ENCODE data around the gene NLRC4. TPM values are rescaled to one million over a fixed set of nuclear protein-coding genes. Genes with fewer than 3 reads are reported as not detected.
"Not testable (repeated sequence)": the region's sequence is repeated elsewhere in the genome, so short reads cannot be mapped to it uniquely, and the experiment has no call there.

The NLRC4 gene
- total RNA-seq, 1 experiment from 2014 or later, result not detected

GRCh38 chr2:32222966-32223365 lies 41.7 kb downstream of the NLRC4 start:
- H3K4me3 ChIP-seq, result no peak overlapping the region
- no peaks in the 10 kb centered on the region for H3K9me3 ChIP-seq (replicated peaks)
- peaks cover 50% of the 10 kb centered on the region for H3K36me3 ChIP-seq
- H3K4me1 ChIP-seq, result no peaks in the 10 kb centered on the region
- no peaks in the 10 kb centered on the region for H3K27me3 ChIP-seq
- no peak for DNase-seq
- no peak overlapping the region for H3K27ac ChIP-seq

GRCh38 chr2:32220445-32220844 lies 44.2 kb downstream of the NLRC4 start:
- H3K4me3 ChIP-seq, result no peak overlapping the region
- H3K4me1 ChIP-seq, result no peaks in the 10 kb centered on the region
- no peaks in the 10 kb centered on the region for H3K27me3 ChIP-seq
- H3K36me3 ChIP-seq, result peaks cover 56% of the 10 kb centered on the region
- no peak overlapping the region for H3K27ac ChIP-seq
- no peaks in the 10 kb centered on the region for H3K9me3 ChIP-seq (replicated peaks)
- no peak for DNase-seq

- Histone ChIP-seq H3K4me1 (no peaks in the 10 kb centered on the region), H3K4me3 (no peak overlapping the region), H3K36me3 (peaks cover 54% of the 10 kb centered on the region), H3K9me3 (replicated peaks) (no peaks in the 10 kb centered on the region), H3K27me3 (no peaks in the 10 kb centered on the region), H3K27ac (no peak overlapping the region)
- DNase-seq, result no peak
Observed at GRCh38 chr2:32212295-32212694, 52.4 kb downstream of the NLRC4 start.

- 0 out of 2 replicates have a peak, but pooled peaks cover 5% of the 10 kb centered on the region for H3K4me1 ChIP-seq
- H3K4me3 ChIP-seq, result no peak overlapping the region
Observed at GRCh38 chr2:32210767-32211408, 53.8 kb downstream of the NLRC4 start.

GRCh38 chr2:32203428-32203827 lies 61.3 kb downstream of the NLRC4 start:
- H3K27ac ChIP-seq; H3K4me3 ChIP-seq; H3K27me3 ChIP-seq; H3K9me3 ChIP-seq (replicated peaks); H3K4me1 ChIP-seq: not testable (repeated sequence)
- peak in 1 of 2 experiments; percentile 26 for DNase-seq
- H3K36me3 ChIP-seq, result peaks cover 39% of the 10 kb centered on the region

More at GRCh38 chr2:32210767-32211408, 53.8 kb downstream of the NLRC4 start:
- DNase-seq, result no peak
- Histone ChIP-seq H3K9me3 (replicated peaks) (no peaks in the 10 kb centered on the region), H3K36me3 (peaks cover 47% of the 10 kb centered on the region), H3K27me3 (no peaks in the 10 kb centered on the region), H3K27ac (no peak overlapping the region)

GRCh38 chr2:32200814-32201213 lies 63.9 kb downstream of the NLRC4 start:
- Histone ChIP-seq H3K36me3 (peaks cover 53% of the 10 kb centered on the region), H3K4me1 (no peaks in the 10 kb centered on the region), H3K27ac (no peak overlapping the region), H3K27me3 (no peaks in the 10 kb centered on the region), H3K4me3 (no peak overlapping the region), H3K9me3 (replicated peaks) (no peaks in the 10 kb centered on the region)
- no peak for DNase-seq

- Histone ChIP-seq H3K27ac (no peak overlapping the region), H3K36me3 (peaks cover 35% of the 10 kb centered on the region), H3K4me3 (no peak overlapping the region), H3K4me1 (peaks cover 5% of the 10 kb centered on the region), H3K27me3 (no peaks in the 10 kb centered on the region), H3K9me3 (replicated peaks) (no peaks in the 10 kb centered on the region)
- no peak for DNase-seq
Observed at GRCh38 chr2:32192418-32192817, 72.3 kb downstream of the NLRC4 start.

GRCh38 chr2:32189011-32189410 lies 75.7 kb downstream of the NLRC4 start:
- Histone ChIP-seq H3K27me3 (no peaks in the 10 kb centered on the region), H3K4me3 (no peak overlapping the region), H3K36me3 (peaks cover 41% of the 10 kb centered on the region), H3K27ac (no peak overlapping the region), H3K9me3 (replicated peaks) (no peaks in the 10 kb centered on the region), H3K4me1 (peaks cover 5% of the 10 kb centered on the region)
- no peak for DNase-seq

- DNase-seq, result no peak
- Histone ChIP-seq H3K9me3 (replicated peaks) (no peaks in the 10 kb centered on the region), H3K4me1 (no peaks in the 10 kb centered on the region), H3K4me3 (no peak overlapping the region), H3K27me3 (no peaks in the 10 kb centered on the region), H3K27ac (no peak overlapping the region), H3K36me3 (peaks cover 52% of the 10 kb centered on the region)
Observed at GRCh38 chr2:32182667-32183066, 82.0 kb downstream of the NLRC4 start.

Other genes with a start within 250 kb of the NLRC4 start
- 131 and 148 TPM in 2 replicates for gene DPY30, start 225.1 kb downstream of the NLRC4 start, total RNA-seq (2014; rRNA removed; shearing (Covaris generic))
- gene SPAST, start 201.3 kb downstream of the NLRC4 start, total RNA-seq (2014; rRNA removed; shearing (Covaris generic)), result 38.4 and 41.0 TPM in 2 replicates
- 47.6 and 49.8 TPM in 2 replicates for gene SLC30A6, start 99.0 kb downstream of the NLRC4 start, total RNA-seq (2014; rRNA removed; shearing (Covaris generic))
- gene YIPF4, start 13.0 kb upstream of the NLRC4 start, total RNA-seq (2014; rRNA removed; shearing (Covaris generic)), result 52.8 and 65.8 TPM in 2 replicates
- 109 and 113 TPM in 2 replicates for gene BIRC6, start 92.1 kb upstream of the NLRC4 start, total RNA-seq (2014; rRNA removed; shearing (Covaris generic))